ENCODE results near the gene ZNF609. TPM values are rescaled to one million over a fixed set of nuclear protein-coding genes. Genes with fewer than 3 reads are reported as not detected.
"Not testable (repeated sequence)": the region's sequence is repeated elsewhere in the genome, so short reads cannot be mapped to it uniquely, and the experiment has no call there.

The ZNF609 gene
- total RNA-seq, 1 donor from 2014 or later = 21.7 TPM

DNA sequence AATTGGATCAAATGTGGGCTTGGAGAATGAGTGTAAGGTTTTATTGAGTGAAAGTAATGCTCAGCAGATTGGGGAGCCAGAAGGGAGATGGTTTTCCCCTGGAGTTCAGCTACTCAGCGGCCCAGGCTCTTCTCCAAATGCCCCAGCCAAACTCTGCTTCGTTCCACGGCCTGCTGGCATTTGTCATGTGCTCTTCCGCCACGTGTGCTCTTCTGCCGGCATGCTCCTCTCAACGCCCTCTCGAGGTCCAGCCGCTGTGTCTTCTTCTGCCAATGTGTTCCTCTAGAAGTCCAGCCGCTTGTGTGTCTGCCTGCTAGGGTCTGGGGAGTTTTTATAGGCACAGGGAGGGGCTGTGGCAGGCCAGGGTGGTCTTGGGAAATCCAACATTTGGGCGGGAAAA, 158.2 kb downstream of the ZNF609 start:
- DNase-seq (ENCODE audit: low read depth, low spot score) = no peak

DNA sequence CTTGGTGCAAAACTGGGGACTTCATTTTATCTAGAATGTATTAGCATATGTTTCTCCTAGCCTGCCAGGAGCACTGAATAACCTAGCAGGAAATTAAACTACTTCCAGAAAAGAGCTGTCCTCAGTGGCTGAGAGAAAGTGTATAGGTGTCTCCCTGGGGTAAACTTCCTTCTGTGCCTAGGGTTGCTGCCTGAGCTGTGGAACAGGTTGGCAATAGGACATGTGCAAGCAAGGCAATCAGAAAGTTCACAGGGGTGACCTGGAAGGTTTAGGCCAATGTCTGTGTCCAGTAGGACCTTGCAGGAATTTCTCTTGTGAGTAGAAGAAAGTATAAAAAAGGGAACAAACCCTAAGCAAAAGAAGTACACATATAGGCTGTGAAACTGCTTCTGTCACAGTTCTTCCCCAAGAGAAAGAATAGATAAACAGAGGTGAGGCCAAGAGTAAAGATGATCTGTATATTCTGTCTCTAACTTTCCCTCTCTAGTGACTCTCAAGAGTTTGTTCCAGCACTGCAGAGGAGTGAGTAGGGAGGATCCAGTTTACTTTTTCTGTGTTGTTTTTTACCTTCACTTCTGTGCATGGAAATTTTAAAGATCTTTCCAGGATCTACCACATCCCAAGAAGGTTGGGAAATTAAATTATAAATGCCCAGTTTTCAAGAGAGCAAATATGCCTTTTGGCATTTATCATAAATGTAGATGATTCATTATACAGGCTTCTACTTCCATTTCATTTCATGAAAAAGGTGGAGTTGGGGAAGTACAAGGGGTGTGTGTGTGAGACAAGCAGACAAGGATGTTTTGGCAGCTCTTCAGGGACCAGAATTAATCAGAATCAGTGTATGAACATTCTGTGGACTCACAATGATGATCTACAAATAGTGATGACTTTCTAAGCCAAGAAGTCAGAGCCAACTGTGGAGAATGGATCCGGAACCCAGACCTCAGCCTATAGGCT, 159.8 kb downstream of the ZNF609 start:
- DNase-seq (ENCODE audit: low read depth, low spot score) = no peak

DNA sequence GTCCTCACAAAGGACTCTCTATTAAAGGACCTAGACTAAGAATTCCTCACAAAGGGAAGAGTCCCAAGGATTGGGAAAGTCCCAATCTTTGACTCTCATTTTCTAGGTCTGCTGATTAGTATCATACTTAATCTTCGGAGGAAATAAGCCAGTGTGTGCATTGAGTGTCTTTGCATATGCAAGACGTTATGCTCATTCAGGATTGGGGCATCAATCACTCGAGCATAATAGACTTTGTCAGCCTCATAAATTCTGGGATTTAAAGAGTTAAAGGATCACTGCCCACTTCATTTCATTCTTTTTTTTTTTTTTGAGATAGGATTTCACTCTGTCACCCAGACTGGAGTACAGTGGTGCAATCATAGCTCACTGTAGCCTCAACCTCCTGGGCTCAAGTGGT, 160.7 kb downstream of the ZNF609 start:
- no peak for DNase-seq (ENCODE audit: low read depth, low spot score)

DNA sequence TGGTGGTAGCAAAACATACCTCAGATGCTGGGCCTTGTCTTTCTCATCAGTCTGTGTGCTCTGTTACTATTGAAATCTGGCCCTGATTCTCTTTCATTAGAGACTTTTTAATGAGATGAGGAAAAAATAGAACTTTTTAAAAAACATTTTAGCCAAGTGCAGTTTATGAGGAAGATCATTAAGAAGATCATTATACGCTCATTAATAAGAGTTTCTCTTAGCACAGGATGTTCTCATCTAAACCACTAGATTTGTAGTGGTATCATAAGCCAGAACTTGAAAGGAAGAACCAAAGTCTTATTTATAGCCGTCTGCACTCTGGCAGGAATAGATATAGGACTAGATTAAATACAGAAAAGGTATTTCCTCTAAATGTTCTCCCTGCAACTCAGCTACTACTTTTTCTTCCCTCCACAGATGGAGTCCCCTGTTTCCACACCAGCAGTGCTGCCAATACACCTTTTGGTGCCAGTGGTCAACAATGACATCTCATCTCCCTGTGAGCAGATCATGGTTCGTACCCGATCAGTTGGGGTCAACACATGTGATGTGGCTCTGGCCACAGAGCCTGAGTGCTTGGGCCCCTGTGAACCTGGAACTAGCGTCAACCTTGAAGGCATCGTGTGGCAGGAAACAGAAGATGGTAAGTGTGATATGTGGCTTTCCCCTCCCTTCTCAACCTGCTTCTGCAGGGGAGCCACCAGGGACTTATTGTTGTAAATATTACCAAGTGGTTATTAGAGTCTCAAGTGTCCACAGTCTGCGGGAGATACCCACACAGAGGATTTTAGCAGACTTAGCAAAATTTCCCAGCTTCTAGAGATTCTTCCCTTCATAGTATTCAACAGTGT, 162.3 kb downstream of the ZNF609 start:
- DNase-seq (ENCODE audit: low read depth, low spot score) = no peak

DNA sequence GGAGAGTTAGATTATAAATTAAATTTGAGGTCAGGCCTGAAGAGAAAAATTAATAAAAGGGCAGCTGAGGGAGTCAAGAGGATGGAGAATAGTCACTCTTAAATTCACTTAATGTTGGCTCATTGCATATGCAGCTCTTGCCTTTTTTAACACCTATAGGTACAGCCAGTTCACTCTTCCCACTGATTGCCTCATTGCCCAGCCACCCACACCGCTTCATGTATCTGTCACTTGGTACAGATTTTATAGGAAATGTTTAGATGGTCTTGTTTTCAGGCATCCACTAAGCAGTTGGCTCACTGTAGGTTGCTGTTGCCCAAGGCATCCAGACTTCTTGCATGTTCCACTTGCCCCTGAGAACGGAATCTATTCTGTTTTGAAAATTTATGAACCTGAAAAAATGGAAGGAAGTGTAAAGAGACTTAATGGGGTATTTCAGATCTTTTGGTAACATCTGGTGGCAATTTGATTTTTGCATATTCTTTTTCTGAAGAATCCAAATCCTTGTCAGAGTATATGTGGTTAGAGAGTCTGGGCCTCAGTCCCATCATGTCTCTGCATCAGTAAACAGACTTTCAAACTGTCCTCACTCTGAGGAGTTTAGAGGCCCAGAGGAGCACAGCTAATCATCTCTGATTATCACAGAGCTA, 163.1 kb downstream of the ZNF609 start:
- no peak for DNase-seq (ENCODE audit: low read depth, low spot score)

DNA sequence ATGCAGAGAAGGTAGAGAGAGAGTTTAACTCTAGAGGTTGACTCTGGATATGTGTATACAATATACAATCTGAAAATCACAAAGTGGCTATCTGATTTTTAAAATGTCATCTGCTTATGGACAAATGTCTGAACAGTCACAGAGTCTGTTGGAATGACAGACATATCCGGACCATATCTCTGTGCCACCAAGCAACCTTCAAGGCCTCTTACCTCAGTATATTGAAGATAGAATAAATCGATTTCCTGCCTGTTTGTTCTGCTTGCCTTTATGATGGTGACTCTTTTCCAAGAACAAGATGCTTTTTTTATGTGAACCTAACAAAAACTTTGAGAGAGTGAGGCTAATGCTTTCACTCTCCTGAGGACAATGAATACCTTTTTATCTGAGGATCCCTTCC, 163.9 kb downstream of the ZNF609 start:
- DNase-seq (ENCODE audit: low read depth, low spot score) = no peak

DNA sequence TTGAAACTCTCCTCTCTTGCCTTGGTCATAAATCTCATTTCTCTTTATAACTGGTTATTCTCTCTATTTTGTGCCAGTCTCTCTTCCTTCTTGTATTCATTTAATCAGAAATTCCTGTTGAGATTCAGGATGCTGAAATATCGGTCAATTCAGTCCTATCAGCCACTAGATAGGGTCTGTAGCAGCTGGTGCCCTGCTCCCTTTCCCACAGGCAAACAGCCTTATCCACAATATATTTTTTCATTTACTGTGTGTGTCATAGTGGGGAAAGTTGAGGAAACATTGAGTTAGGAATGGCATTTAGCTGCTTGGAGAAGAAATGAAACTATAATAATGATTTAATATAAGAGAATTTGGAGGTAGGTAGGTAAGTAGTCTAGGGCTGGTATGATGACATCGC, 168.7 kb downstream of the ZNF609 start:
- no peak for DNase-seq (ENCODE audit: low read depth, low spot score)

DNA sequence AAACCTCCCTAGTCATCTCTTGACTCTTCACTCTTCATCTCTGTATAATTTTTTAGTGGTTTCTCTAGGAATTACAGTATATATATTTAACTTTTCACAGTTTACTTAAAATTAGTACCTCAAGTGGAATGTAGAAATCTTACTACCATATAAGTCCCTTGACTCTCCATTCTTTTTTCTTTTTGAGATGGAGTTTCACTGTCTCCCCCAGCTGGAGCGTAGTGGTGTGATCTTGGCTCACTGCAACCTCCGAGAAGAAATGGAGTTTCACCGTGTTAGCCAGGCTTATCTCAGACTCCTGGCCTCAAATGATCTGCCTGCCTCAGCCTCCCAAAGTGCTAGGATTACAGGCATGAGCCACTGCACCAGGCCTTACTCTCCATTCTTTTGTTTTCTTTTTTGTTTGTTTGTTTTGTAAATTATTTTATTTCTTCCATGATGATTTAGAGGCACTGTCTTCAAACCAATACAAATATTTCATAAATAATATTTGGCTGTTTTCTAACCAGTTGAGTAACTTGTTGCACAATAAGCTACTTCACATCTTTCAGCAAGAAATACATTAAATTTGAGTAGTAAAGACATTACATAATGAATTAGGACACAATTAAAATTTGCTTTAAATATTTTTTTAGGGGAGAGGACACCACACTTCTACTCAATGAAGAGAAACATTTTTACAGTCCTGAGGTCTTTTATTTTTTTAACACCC, 170.2 kb downstream of the ZNF609 start:
- no peak for DNase-seq (ENCODE audit: low read depth, low spot score)

DNA sequence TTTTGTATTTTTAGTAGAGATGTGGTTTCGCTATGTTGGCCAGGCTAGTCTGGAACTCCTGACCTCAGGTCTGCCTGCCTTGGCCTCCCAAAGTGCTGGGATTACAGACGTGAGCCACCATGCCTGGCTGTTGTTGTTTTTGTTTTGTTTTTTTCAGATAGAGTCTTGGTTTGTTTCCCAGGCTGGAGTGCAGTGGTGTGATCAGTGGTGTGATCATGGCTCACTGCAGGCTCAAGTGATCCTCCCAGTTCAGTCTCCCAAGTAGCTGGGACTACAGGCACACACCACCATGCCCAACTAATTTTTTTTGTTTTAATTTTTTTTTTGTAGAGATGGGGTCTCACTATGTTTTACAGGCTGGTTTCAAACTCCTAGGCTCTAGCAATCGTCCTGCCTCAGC, 172.3 kb downstream of the ZNF609 start:
- DNase-seq (ENCODE audit: low read depth, low spot score) = not testable (repeated sequence)

DNA sequence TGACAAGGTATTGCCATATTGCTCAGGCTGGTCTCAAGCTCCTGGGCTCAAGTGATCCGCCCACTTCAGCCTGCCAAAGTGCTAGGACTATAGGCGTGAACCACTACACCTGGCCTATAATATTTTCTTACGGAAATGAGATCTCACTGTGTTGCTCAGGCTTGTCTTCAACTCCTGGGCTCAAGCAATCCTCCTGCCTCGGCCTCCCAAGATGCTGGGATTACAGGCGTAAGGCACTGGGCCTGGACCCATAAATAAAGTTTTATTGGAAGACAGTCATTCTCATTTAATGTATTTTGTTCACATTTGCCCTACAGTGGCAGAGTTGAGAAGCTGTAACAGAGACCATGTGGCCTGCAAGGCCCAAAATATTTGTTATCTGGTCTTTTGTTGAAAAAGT, 173.0 kb downstream of the ZNF609 start:
- DNase-seq (ENCODE audit: low read depth, low spot score) = no peak

DNA sequence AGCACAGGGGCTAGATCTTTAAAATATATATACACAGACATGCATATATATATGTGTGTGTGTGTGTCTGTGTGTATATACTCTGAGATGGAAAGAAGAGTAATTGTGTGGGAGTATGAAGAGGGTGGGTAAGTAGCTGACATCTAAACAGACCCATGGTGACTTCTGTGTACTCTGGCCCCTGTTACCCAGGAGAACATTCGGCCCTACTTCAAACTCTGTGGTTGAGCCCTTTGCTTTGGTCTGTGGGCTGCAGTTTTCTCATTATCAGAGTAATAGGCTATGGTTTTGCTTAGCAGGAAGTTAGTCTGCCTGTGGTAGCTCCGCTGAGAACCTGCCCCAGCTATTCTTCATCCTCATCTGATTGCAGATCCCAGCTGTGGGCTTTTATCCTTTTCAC, 173.6 kb downstream of the ZNF609 start:
- no peak for DNase-seq (ENCODE audit: low read depth, low spot score)

DNA sequence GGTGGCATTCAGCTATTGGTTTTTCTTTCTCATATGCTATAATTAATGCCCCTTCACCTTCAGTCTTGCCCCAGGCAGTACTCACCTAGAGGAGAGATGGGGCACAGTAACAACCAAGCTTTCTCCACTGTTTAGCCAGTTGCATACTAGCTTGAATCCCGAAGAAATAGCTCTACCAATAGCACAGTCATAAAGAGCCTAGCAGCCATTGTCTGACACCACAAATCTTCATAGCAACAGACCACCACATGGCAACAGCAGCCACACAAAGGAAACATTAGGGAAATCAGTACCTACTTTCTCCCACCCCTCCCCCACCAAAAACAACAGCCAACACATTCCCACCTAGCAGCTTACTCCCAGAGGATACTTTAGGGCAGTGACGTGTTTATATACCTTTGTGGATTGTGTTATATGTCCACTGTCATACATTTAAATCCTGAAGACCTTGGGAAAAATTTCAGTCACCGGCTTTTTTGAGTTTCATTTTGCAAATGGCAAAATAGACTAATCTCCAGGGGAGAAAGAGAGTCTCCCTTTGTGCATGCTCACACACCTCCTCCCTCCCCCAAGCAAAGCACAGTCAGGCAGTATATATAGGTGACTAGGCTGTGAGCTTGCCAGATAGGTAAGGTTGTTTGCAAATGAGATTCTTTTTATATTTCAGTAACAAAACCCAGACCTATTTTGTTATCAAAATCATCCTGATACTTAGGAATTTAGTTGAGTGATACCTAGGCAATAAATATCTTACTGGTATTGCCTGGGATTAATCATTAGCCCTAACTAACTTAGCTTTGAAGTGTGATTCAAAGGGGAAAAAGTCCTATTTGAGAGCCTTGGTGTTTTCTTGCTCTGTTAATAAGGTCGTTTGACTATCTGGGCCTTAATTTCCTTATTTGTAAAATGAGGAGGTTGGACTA, 174.5 kb downstream of the ZNF609 start:
- peak; percentile 8 for DNase-seq (ENCODE audit: low read depth, low spot score)

DNA sequence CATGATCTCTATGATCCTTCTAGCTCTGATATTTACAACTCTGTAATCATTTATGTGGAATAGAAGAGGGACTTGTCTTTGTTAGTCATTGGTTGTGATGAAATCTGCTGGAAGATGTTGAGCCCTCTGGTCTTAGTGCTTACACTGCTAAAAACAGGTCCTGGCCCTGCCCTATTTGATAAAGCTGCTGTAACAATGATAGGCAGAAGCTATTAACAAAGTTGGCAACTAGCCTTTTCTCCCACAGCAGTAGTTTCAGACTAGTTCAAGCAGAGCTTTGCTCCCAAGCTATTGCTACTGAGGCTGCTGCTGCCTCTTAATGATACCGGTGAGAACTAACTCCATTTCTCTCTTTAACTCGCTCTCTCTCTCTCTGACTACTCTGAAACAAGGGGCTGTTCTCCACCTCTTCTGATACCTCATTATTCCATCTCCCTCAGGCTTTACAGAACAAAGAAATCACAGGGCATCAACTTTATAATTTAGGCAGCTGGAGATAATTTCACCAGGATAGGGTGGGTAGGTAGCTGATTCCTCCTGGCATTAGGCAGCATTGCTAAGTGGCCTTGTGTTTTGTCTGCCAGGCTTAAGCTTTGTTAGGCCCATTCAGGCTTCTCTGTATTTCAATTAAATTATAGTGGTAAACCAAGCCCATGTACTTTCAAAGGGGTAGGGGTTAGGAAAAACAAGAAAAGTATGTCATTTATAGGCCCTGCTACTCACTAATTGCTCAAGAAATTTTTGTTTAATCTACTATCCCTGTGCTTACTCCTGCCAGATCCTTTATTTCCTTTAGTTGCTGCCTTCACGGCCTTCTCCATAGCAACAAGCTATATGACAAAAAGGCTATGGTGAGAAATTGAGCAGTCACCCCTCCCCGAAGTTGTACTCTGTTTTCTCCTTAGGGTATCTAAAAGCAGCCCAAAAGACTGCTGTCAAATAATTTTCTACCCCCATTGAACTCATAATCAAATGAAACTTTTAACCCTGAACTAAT, 175.4 kb downstream of the ZNF609 start:
- DNase-seq (ENCODE audit: low read depth, low spot score) = peak; percentile 1

DNA sequence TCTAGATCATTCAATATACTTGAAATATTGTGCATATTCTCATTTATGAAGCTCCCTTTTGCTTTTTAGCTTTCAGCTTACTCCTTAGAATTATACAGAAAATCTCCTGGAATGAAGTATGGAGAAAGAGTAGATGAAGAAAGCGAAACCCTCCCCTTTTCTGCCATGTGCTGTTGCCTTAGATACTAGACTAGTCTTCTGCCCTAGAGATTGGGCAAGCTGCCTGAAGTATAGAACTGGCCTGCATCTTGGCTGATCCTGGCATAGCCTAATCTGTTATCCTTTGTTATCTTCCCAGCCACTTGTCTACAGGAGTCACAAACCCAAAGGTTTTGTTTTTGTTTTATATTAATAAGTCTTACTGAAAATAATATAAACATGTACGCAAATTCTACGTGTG, 176.2 kb downstream of the ZNF609 start:
- no peak for DNase-seq (ENCODE audit: low read depth, low spot score)

DNA sequence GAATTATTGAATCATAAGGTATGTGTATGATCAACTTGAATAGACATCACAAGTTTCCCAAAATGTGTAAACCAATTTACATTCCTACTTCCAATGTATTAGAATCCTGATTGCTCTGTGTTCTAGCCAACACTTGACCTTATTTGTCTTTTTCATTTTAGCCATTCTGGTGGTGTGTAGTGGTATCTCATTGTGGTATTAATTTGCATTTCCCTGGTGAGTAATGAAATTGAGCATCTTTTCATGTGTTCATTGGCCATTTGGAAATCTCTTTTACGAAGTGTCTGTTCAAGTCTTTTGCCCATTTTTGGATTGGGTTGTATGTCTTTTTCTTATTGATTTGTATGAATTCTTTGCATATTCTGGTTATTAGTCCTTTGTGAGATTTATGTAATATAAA, 177.0 kb downstream of the ZNF609 start:
- DNase-seq (ENCODE audit: low read depth, low spot score) = no peak

DNA sequence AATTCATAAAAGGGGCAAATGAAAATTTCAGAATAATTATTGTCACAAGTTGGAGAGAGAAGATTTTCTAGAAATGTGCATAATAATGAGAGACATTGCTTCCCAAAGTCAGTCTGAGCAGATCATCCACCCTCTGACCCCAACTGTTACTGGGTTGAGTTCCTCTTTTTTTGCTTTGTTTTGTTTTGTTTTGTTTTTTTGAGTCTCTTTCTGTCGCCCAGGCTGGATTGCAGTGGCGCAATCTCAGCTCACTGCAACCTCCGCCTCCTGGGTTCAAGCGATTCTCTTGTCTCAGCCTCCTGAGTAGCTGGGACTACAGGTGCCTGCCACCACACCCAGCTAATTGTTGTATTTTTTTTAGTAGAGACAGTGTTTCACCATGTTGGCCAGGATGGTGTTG, 179.4 kb downstream of the ZNF609 start:
- DNase-seq (ENCODE audit: low read depth, low spot score) = not testable (repeated sequence)

DNA sequence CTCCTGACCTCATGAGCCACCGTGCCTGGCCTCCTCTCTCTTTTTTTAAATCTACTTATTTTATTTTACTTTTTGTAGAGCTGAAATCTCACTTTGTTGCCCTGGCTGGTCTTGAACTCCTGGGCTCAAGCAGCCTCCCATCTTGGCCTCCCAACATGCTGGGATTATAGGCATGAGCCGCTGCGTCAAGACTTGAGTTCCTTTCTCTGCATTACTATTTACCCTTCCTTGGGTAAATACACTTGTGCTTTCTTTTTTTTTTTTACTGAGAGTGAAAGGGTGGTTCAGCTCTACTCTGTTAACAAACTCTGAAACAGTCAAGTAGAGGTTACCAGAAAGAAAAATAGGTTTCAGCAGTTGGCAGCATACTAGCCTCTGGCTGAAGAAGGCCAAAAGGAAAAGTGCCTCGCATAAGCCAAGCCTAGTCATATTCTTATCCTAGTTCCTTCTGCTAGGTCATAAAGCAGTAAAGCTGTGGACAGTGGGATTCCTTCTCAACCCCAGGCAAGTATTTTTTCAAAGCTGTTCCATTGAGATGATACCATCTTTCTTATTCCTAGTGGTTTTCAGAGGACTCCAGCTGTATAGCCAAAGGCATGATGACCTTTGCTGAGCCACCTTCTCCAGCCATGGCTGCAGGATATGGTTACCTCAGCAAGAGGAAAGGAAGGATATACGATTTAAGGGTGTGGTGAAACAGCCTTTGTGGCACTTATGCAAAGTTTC, 179.9 kb downstream of the ZNF609 start:
- DNase-seq (ENCODE audit: low read depth, low spot score) = no peak

DNA sequence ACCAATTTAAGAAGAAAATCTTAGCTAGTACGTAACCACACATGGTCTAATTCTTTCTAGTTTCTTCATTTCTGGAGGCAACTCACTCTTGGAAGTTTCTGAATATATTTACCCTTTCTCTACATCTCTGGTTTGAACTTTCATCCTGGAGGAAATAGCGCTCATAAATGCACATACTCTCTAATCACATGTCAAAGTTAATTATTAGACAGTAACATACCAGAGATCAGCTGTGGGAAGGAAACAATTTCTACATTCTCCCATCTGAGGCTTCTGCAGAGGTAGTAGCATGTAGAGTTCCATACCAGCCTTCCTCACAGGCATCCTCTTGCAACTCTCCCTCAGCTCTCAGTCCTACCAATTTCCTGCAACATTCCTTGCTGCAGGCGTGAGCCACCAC, 182.5 kb downstream of the ZNF609 start:
- no peak for DNase-seq (ENCODE audit: low read depth, low spot score)
